Neural cell (in vitro differentiated cells): Measurements from ENCODE around the gene XXYLT1.

Experiments used
- EP300 ChIP-seq: fragments of 450-650 bp; conservative IDR thresholded peaks from 2 replicates; pipeline ENCODE4 v1.6.1; 2014; ENCODE audit warnings: antibody characterized with exemption, mild to moderate bottlenecking, moderate library complexity; ENCODE audit not compliant: poor library complexity, severe bottlenecking
- EZH2 ChIP-seq: fragments of 200-600, 300-800 bp; shearing (Covaris generic), sonication (generic); IDR thresholded peaks from 2 replicates; pipeline ENCODE4 v1.6.1; 2014; ENCODE audit warnings: antibody characterized with exemption, low read length, borderline replicate concordance, mild to moderate bottlenecking; ENCODE audit not compliant: insufficient read depth, poor library complexity, severe bottlenecking
- MXI1 ChIP-seq: fragments of 450-650 bp; conservative IDR thresholded peaks from 2 replicates; pipeline ENCODE4 v1.6.1; 2014; ENCODE audit warnings: antibody characterized with exemption, mild to moderate bottlenecking; ENCODE audit not compliant: poor library complexity, severe bottlenecking
- POLR2AphosphoS5 ChIP-seq: IDR thresholded peaks from 2 replicates; pipeline ENCODE4 v1.6.1; 2012
- RAD21 ChIP-seq: fragments of 450-650 bp; conservative IDR thresholded peaks from 2 replicates; pipeline ENCODE4 v1.6.1; 2014; ENCODE audit warnings: antibody characterized with exemption, mild to moderate bottlenecking, moderate library complexity
- SMC3 ChIP-seq: fragments of 450-650 bp; conservative IDR thresholded peaks from 2 replicates; pipeline ENCODE4 v1.6.1; 2014; ENCODE audit warnings: antibody characterized with exemption, mild to moderate bottlenecking, moderate library complexity; ENCODE audit not compliant: poor library complexity
- TAF1 ChIP-seq: IDR thresholded peaks from 2 replicates; pipeline ENCODE4 v1.6.1; 2012; ENCODE audit warnings: low read depth
- TF ChIP-seq, protein P1 (sequence below): fragments of 450-650 bp; IDR thresholded peaks from 2 replicates; pipeline ENCODE4 v1.5.1; 2014; ENCODE audit warnings: antibody characterized with exemption, mild to moderate bottlenecking, moderate library complexity; ENCODE audit not compliant: poor library complexity, severe bottlenecking
- TF ChIP-seq, protein P2 (sequence below): IDR thresholded peaks from 2 replicates; pipeline ENCODE4 v1.6.1; 2012; ENCODE audit warnings: borderline replicate concordance

DNA sequence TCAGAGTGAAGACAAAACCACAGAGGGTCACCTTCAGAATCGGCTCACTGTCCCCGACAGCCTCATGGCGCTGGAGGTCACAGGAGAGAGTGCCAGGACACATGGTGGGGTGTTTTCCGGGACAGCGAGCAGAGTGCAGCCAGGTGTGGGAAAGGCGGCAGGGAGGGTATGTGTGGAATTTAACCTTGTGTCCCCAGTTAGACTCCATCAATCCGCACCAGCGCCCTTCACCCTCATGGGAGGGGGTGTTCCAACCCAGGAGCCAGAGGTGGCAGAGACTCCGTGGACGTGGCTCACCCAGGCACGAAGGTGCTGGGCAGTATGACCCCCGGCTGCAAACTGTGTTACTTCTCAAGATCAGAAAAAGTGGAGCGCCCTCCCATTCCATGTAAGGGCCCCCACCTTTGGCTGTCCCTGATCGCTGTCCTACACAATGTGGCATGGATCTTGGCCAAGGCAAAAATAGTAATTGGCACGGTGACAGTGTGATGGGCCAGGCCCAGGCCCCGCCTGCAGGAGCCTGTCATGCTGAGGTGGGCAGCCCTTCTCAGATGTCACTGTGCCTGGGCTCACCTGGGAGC, 190.3 kb downstream of the XXYLT1 start:
- no peak for TF ChIP-seq POLR2AphosphoS5
- TF ChIP-seq, protein P1, sequence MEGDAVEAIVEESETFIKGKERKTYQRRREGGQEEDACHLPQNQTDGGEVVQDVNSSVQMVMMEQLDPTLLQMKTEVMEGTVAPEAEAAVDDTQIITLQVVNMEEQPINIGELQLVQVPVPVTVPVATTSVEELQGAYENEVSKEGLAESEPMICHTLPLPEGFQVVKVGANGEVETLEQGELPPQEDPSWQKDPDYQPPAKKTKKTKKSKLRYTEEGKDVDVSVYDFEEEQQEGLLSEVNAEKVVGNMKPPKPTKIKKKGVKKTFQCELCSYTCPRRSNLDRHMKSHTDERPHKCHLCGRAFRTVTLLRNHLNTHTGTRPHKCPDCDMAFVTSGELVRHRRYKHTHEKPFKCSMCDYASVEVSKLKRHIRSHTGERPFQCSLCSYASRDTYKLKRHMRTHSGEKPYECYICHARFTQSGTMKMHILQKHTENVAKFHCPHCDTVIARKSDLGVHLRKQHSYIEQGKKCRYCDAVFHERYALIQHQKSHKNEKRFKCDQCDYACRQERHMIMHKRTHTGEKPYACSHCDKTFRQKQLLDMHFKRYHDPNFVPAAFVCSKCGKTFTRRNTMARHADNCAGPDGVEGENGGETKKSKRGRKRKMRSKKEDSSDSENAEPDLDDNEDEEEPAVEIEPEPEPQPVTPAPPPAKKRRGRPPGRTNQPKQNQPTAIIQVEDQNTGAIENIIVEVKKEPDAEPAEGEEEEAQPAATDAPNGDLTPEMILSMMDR = no peak
- no peak for TF ChIP-seq RAD21
- no peak for TF ChIP-seq EZH2
- no peak for TF ChIP-seq TAF1
- TF ChIP-seq MXI1 = no peak
- TF ChIP-seq, protein P2, sequence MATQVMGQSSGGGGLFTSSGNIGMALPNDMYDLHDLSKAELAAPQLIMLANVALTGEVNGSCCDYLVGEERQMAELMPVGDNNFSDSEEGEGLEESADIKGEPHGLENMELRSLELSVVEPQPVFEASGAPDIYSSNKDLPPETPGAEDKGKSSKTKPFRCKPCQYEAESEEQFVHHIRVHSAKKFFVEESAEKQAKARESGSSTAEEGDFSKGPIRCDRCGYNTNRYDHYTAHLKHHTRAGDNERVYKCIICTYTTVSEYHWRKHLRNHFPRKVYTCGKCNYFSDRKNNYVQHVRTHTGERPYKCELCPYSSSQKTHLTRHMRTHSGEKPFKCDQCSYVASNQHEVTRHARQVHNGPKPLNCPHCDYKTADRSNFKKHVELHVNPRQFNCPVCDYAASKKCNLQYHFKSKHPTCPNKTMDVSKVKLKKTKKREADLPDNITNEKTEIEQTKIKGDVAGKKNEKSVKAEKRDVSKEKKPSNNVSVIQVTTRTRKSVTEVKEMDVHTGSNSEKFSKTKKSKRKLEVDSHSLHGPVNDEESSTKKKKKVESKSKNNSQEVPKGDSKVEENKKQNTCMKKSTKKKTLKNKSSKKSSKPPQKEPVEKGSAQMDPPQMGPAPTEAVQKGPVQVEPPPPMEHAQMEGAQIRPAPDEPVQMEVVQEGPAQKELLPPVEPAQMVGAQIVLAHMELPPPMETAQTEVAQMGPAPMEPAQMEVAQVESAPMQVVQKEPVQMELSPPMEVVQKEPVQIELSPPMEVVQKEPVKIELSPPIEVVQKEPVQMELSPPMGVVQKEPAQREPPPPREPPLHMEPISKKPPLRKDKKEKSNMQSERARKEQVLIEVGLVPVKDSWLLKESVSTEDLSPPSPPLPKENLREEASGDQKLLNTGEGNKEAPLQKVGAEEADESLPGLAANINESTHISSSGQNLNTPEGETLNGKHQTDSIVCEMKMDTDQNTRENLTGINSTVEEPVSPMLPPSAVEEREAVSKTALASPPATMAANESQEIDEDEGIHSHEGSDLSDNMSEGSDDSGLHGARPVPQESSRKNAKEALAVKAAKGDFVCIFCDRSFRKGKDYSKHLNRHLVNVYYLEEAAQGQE = no peak
- TF ChIP-seq SMC3 = no peak
- TF ChIP-seq EP300 = no peak
